Transverse colon (tissue), 4 donors: ENCODE data around the gene KRTAP24-1. TPM values are rescaled to one million over a fixed set of nuclear protein-coding genes. Genes with fewer than 3 reads are reported as not detected.

Experiments
- DNase-seq: peaks from one replicate; pipeline ENCODE4 v3.0.0-alpha.2; 2019
- H3K27ac ChIP-seq, 4 donors: fragments of 200-600 bp; sonication (generic); 2 replicates each; pipeline ENCODE4 v1.5.1; 2016 to 2018; ENCODE audit warnings: inconsistent platforms in 4 of 4
- H3K27me3 ChIP-seq: fragments of 200-600 bp; sonication (generic); 2 replicates; pipeline ENCODE4 v1.5.1; 2017; ENCODE audit warnings: inconsistent platforms
- H3K36me3 ChIP-seq, 4 donors: fragments of 200-600 bp; sonication (generic); 2 replicates each; pipeline ENCODE4 v1.5.1; 2017 to 2019; ENCODE audit warnings: inconsistent platforms in 4 of 4
- H3K4me1 ChIP-seq, 4 donors: fragments of 200-600 bp; sonication (generic); 2 replicates each; pipeline ENCODE4 v1.5.1; 2017 to 2020; ENCODE audit warnings: inconsistent platforms in 4 of 4
- H3K4me3 ChIP-seq, 4 donors: fragments of 200-600 bp; sonication (generic); 1 replicate in 1 of 4; 2 replicates in 3 of 4; pipeline versions ENCODE4 v1.5.1 to v1.6.1; 2017 to 2019; ENCODE audit warnings: inconsistent platforms in 4 of 4
- H3K9me3 ChIP-seq, 2 donors: fragments of 200-600 bp; sonication (generic); 2 replicates each; pipeline ENCODE4 v1.5.1; 2017 to 2019; ENCODE audit warnings: inconsistent platforms in 2 of 2
- CTCF ChIP-seq, 5 experiments: fragments of 200-600 bp in 3 of 5; fragments of 450-650 bp in 2 of 5; sonication (generic) in 3 of 5; IDR thresholded peaks; 1 replicate in 2 of 5; 2 replicates in 3 of 5; pipeline ENCODE4 v1.5.1; 2016 to 2017; ENCODE audit warnings: antibody characterized with exemption in 5 of 5, inconsistent platforms in 3 of 5, mild to moderate bottlenecking in 2 of 5, moderate library complexity in 1 of 5
- EP300 ChIP-seq: sonication (generic); formaldehyde crosslinking; IDR thresholded peaks from one replicate; pipeline ENCODE4 v1.6.1; 2017; ENCODE audit warnings: antibody characterized with exemption, low read depth
- POLR2A ChIP-seq: fragments of 450-650 bp; IDR thresholded peaks from one replicate; pipeline ENCODE4 v1.6.1; 2016; ENCODE audit warnings: antibody characterized with exemption, mild to moderate bottlenecking, moderate library complexity
- POLR2AphosphoS5 ChIP-seq, 3 donors: sonication (generic); formaldehyde crosslinking; IDR thresholded peaks; one replicate each; pipeline ENCODE4 v1.6.1; 2016; ENCODE audit warnings: antibody characterized with exemption in 3 of 3
- WGBS, 2 donors: methylation state at CpG; one replicate each; pipeline ENCODE4 v1.1.5; 2018; ENCODE audit warnings: low coverage in 1 of 2; 5-methylcytosine and 5-hydroxymethylcytosine counted together
- in situ Hi-C, 4 donors: fragments of 200-750 bp; cut with MboI; loops; one replicate each; pipeline versions ENCODE4 v1.15.0 to v1.15.1; 2017; ENCODE audit warnings: low sequenced_read_pairs in 3 of 4, low pct_ligation_motif_present in 1 of 4, low pct_unique_long_range_greater_than_20kb in 1 of 4
- intact Hi-C: fragments of 100-400 bp; cut with DNase I; formaldehyde crosslinking; loops from one replicate; pipeline ENCODE4 v1.15.1; 2023; ENCODE audit warnings: low total_unique reads
- total RNA-seq, 4 donors: library from RNA; depleted of rRNA; stranded (reverse); fragments of >200 nt; gene quantifications; one replicate each; pipeline ENCODE4 v1.1.0, GENCODE V29; 2016

The KRTAP24-1 gene
- total RNA-seq, 4 donors from 2014 or later: not detected

GRCh38 chr21:30248844-30249243, 33.9 kb downstream of the KRTAP24-1 start:
- no peak for DNase-seq
- WGBS, 2 donors: 91 to 98% methylated on average over 5 to 9 of the region's 9 CpGs
- in situ Hi-C loops: loop anchor here in 1 of 4 donors (25.0 kb wide), 1 partner anchor 88 kb away; the partner anchor contains the start of genes KRTAP23-1 and KRTAP27-1

GRCh38 chr21:30245061-30245460, 37.7 kb downstream of the KRTAP24-1 start:
- no peaks in the 10 kb centered on the region for H3K36me3 ChIP-seq
- TF ChIP-seq EP300 (no peak), POLR2AphosphoS5 (IDR thresholded peaks at IDR 0.05) (no peak), POLR2A (no peak), CTCF (IDR thresholded peaks at IDR 0.05) (no peak)
- H3K4me1 ChIP-seq: no peaks in the 10 kb centered on the region
- intact Hi-C loops (no loop called here), in situ Hi-C loops (loop anchor here in 1 of 4 donors (25.0 kb wide), 1 partner anchor 92 kb away; the partner anchor contains the start of genes KRTAP23-1 and KRTAP27-1)
- no peak for DNase-seq
- no peak overlapping the region for H3K27ac ChIP-seq
- no peaks in the 10 kb centered on the region for H3K27me3 ChIP-seq
- no peak overlapping the region for H3K4me3 ChIP-seq
- no peaks in the 10 kb centered on the region for H3K9me3 ChIP-seq

More at GRCh38 chr21:30248844-30249243, 33.9 kb downstream of the KRTAP24-1 start:
- intact Hi-C loops: no loop called here
- H3K4me3 ChIP-seq: no peak overlapping the region
- TF ChIP-seq CTCF (IDR thresholded peaks at IDR 0.05) (no peak), POLR2A (no peak), EP300 (no peak), POLR2AphosphoS5 (IDR thresholded peaks at IDR 0.05) (no peak)
- H3K27me3 ChIP-seq: no peaks in the 10 kb centered on the region
- no peaks in the 10 kb centered on the region for H3K9me3 ChIP-seq
- no peak overlapping the region for H3K27ac ChIP-seq
- H3K4me1 ChIP-seq: no peaks in the 10 kb centered on the region
- H3K36me3 ChIP-seq: no peaks in the 10 kb centered on the region

GRCh38 chr21:30243691-30244090, 39.1 kb downstream of the KRTAP24-1 start:
- no peaks in the 10 kb centered on the region for H3K36me3 ChIP-seq
- H3K27ac ChIP-seq: no peak overlapping the region
- H3K4me3 ChIP-seq: no peak overlapping the region
- no peaks in the 10 kb centered on the region for H3K9me3 ChIP-seq
- intact Hi-C loops (no loop called here), in situ Hi-C loops (loop anchor here in 1 of 4 donors (25.0 kb wide), 1 partner anchor 94 kb away; the partner anchor contains the start of genes KRTAP23-1 and KRTAP27-1)
- TF ChIP-seq EP300 (no peak), POLR2A (no peak), POLR2AphosphoS5 (IDR thresholded peaks at IDR 0.05) (no peak), CTCF (IDR thresholded peaks at IDR 0.05) (no peak)
- no peak for DNase-seq
- H3K4me1 ChIP-seq: no peaks in the 10 kb centered on the region
- no peaks in the 10 kb centered on the region for H3K27me3 ChIP-seq

GRCh38 chr21:30240661-30241060, 42.1 kb downstream of the KRTAP24-1 start:
- WGBS, 2 donors: 67% methylated on average over 3 of the region's 3 CpGs; no CpG with 5 or more reads in 1 of the 2 donors
- Histone ChIP-seq H3K27me3 (no peaks in the 10 kb centered on the region), H3K9me3 (no peaks in the 10 kb centered on the region), H3K4me3 (no peak overlapping the region), H3K36me3 (no peaks in the 10 kb centered on the region), H3K27ac (no peak overlapping the region), H3K4me1 (no peaks in the 10 kb centered on the region)
- DNase-seq: no peak
- intact Hi-C loops: no loop called here
- no peak for TF ChIP-seq POLR2AphosphoS5 (IDR thresholded peaks at IDR 0.05)
- TF ChIP-seq EP300: no peak
- TF ChIP-seq POLR2A: no peak
- no peak for TF ChIP-seq CTCF (IDR thresholded peaks at IDR 0.05)
- in situ Hi-C loops: loop anchor here in 1 of 4 donors (25.0 kb wide), 1 partner anchor 97 kb away; the partner anchor contains the start of genes KRTAP23-1 and KRTAP27-1
